Stomach (tissue), 4 donors: ENCODE data around the gene EEF1B2.
"Not testable (repeated sequence)": the region's sequence is repeated elsewhere in the genome, so short reads cannot be mapped to it uniquely, and the experiment has no call there.

Experiments
- POLR2A ChIP-seq, 4 donors: fragments of 450-650 bp; IDR thresholded peaks; one replicate each; pipeline ENCODE4 v1.6.1; 2016; ENCODE audit warnings: antibody characterized with exemption in 4 of 4, control low read depth in 2 of 4, mild to moderate bottlenecking in 1 of 4, moderate library complexity in 1 of 4
- POLR2AphosphoS5 ChIP-seq, 3 donors: sonication (generic); formaldehyde crosslinking; IDR thresholded peaks; one replicate each; pipeline ENCODE4 v1.6.1; 2016; ENCODE audit warnings: antibody characterized with exemption in 3 of 3

GRCh38 chr2:206207316-206207715 lies 47.6 kb downstream of the EEF1B2 start:
- not testable (repeated sequence) for TF ChIP-seq POLR2A, POLR2AphosphoS5 (IDR thresholded peaks at IDR 0.05)
